ENCODE results near the gene PLEKHD1. TPM values are rescaled to one million over a fixed set of nuclear protein-coding genes. Genes with fewer than 3 reads are reported as not detected.

PLEKHD1 gene
- total RNA-seq, 1 donor from 2014 or later: 0.80 TPM

DNA sequence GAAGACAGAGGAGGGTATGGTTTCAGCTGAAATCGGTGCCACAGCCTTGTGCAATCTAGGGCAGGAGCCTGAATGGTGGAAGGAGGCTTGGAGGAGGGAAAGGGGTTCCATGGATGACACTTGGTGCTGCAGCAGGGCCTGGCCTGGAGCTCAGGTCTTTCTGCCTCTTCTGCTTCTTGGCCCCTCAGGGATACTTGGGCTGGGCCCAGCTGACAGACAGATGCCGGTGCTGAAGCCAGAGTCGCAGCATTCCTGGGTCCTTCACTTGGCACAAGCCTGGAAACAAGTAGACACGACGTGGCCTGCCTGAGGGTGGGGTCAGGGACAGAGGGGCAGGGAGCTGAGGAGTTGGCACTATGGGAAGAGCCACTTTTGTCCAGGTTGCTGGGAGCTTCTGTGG is 4.4 kb upstream of the PLEKHD1 start:
- Mint-ChIP-seq H3K4me1 (ENCODE audit: unreplicated experiment) (peaks cover 4% of the 10 kb centered on the region), H3K36me3 (ENCODE audit: low read depth, unreplicated experiment) (peaks cover 6% of the 10 kb centered on the region), H3K9me3 (ENCODE audit: unreplicated experiment) (no peaks in the 10 kb centered on the region), H3K27me3 (ENCODE audit: unreplicated experiment) (peaks cover 6% of the 10 kb centered on the region), H3K4me3 (ENCODE audit: unreplicated experiment) (no peak overlapping the region), H3K27ac (ENCODE audit: unreplicated experiment) (no peak overlapping the region)
- TF ChIP-seq, protein P1, sequence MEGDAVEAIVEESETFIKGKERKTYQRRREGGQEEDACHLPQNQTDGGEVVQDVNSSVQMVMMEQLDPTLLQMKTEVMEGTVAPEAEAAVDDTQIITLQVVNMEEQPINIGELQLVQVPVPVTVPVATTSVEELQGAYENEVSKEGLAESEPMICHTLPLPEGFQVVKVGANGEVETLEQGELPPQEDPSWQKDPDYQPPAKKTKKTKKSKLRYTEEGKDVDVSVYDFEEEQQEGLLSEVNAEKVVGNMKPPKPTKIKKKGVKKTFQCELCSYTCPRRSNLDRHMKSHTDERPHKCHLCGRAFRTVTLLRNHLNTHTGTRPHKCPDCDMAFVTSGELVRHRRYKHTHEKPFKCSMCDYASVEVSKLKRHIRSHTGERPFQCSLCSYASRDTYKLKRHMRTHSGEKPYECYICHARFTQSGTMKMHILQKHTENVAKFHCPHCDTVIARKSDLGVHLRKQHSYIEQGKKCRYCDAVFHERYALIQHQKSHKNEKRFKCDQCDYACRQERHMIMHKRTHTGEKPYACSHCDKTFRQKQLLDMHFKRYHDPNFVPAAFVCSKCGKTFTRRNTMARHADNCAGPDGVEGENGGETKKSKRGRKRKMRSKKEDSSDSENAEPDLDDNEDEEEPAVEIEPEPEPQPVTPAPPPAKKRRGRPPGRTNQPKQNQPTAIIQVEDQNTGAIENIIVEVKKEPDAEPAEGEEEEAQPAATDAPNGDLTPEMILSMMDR (IDR thresholded peaks at IDR 0.05; ENCODE audit: unreplicated experiment): no peak
- no peak for DNase-seq (ENCODE audit: low spot score)

DNA sequence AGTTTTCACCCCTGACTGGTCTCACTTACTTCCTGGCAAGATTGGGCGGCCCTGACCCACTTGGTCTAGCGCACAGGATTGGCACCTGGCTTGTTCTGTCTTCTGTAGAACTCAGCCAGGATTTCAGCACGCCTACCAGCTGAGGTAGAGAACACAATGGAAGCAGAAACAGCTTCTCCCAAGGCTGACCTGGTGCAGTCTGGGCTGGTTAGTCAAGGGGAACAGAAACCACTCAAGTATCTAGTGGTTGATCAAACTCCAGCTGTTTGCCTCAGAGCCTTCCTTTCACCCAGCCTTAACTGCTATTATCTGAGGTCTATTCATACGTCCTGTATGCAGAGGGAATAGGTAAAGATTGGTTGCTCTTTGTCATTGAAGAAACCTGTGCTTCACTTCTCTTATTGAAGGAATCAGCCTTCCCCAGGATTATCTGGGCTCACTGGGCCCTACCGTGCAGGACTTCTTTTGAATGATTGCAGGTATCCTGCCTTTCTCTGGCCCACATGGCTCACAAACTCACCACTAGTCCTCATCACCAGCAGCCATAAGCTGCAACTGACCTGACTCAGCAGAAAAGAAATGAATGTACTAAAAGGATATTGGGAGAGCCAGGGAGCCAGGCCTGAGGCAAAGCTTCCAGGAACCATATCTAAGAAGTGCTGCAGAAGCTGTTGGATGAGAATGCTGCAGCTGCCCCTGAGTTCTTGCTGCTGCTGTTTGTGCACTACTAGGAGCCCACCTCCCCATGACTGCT is 2.5 kb upstream of the PLEKHD1 start:
- Mint-ChIP-seq H3K4me3 (ENCODE audit: unreplicated experiment) (no peak overlapping the region), H3K9me3 (ENCODE audit: unreplicated experiment) (no peaks in the 10 kb centered on the region), H3K27me3 (ENCODE audit: unreplicated experiment) (peaks cover 10% of the 10 kb centered on the region), H3K36me3 (ENCODE audit: low read depth, unreplicated experiment) (peaks cover 6% of the 10 kb centered on the region), H3K4me1 (ENCODE audit: unreplicated experiment) (peaks cover 5% of the 10 kb centered on the region), H3K27ac (ENCODE audit: unreplicated experiment) (no peak overlapping the region)
- DNase-seq (ENCODE audit: low spot score): no peak
- TF ChIP-seq, protein P1 (IDR thresholded peaks at IDR 0.05; ENCODE audit: unreplicated experiment): no peak

DNA sequence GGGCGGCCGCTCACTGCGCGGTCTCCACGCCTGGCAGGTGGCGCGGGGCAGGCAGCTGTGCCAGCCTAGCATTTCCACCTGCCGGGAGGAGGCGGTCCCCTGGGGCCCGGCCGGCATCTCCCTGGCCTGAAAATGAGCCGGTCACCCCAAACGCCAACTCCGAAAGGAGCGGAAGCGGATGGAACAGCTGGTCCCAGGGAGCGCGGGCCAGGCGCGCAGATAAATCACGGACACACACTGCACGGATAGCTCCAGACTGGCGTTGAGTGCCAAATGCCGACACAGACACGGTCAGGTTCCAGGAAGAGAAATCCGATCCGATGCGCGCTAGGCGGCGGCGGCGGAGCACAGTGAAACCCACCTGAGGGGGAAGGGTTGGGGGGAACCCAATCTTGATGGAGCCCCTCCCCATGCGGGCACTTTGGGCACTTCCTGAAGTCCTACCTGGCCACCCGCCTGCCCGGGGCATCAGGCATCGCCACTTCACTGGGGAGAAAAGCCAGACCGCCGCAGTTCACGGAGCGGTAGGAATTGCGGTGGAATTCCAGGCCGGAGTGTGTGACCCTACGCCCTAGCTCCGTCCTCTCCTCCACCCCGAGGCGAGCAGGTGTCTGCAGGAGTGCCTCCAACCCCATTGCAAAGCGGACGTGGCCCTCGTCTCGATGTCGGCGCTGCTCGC is 624 bp upstream of the PLEKHD1 start:
- TF ChIP-seq, protein P1 (IDR thresholded peaks at IDR 0.05; ENCODE audit: unreplicated experiment): no peak
- Mint-ChIP-seq H3K27me3 (ENCODE audit: unreplicated experiment) (peaks cover 10% of the 10 kb centered on the region), H3K27ac (ENCODE audit: unreplicated experiment) (no peak overlapping the region), H3K36me3 (ENCODE audit: low read depth, unreplicated experiment) (peaks cover 1% of the 10 kb centered on the region), H3K9me3 (ENCODE audit: unreplicated experiment) (no peaks in the 10 kb centered on the region), H3K4me1 (ENCODE audit: unreplicated experiment) (peaks cover 13% of the 10 kb centered on the region), H3K4me3 (ENCODE audit: unreplicated experiment) (peak overlapping the region; percentile 71)
- peak; percentile 19 for DNase-seq (ENCODE audit: low spot score)

DNA sequence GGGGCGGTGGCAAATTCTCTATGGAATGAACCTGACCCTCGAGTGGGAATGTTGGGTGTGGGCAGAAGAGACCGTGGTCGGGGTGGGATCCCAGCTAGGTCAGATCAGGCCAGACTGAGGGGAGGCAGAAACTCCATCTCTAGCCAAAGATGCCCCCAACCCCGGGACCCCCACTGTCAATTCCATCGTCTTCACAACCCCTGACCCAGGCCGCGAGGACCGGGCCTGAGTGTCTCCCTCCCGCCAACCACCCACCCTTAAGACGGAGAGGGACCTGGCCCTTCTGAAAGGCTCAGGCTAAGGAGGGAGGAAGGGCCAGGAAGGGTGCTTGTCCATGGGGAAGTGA is 760 bp downstream of the PLEKHD1 start:
- no peak overlapping the region for H3K4me3 Mint-ChIP-seq (ENCODE audit: unreplicated experiment)
- TF ChIP-seq, protein P1 (IDR thresholded peaks at IDR 0.05; ENCODE audit: unreplicated experiment): no peak

DNA sequence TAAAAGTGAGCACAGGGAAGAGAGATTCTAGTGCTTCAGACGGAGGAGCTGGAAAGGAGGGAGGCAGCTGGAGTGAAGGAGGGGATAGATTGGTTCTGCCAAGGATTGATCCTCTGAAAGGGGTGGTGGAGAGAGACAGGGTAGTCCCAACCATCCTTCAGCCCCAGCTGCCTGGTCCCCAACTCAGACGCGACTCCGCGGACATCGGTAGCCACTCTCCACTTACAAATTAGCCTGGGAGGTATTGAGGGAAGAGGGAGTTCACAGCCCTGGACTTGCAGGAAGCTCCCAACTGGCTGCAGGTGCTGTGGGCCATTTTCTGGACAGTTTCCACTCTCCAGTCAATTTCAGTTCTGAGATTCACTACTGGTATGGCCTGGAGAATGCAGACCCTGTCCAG is 1.2 kb downstream of the PLEKHD1 start:
- H3K4me1 Mint-ChIP-seq (ENCODE audit: unreplicated experiment): peaks cover 13% of the 10 kb centered on the region
- no peaks in the 10 kb centered on the region for H3K9me3 Mint-ChIP-seq (ENCODE audit: unreplicated experiment)
- DNase-seq (ENCODE audit: low spot score): no peak
- peaks cover 8% of the 10 kb centered on the region for H3K27me3 Mint-ChIP-seq (ENCODE audit: unreplicated experiment)
- H3K27ac Mint-ChIP-seq (ENCODE audit: unreplicated experiment): no peak overlapping the region
- TF ChIP-seq, protein P1 (IDR thresholded peaks at IDR 0.05; ENCODE audit: unreplicated experiment): no peak
- H3K4me3 Mint-ChIP-seq (ENCODE audit: unreplicated experiment): no peak overlapping the region
- H3K36me3 Mint-ChIP-seq (ENCODE audit: low read depth, unreplicated experiment): no peaks in the 10 kb centered on the region

More for the DNA sequence above, 760 bp downstream of the PLEKHD1 start:
- H3K4me1 Mint-ChIP-seq (ENCODE audit: unreplicated experiment): peaks cover 13% of the 10 kb centered on the region
- no peak overlapping the region for H3K27ac Mint-ChIP-seq (ENCODE audit: unreplicated experiment)
- no peaks in the 10 kb centered on the region for H3K9me3 Mint-ChIP-seq (ENCODE audit: unreplicated experiment)
- H3K36me3 Mint-ChIP-seq (ENCODE audit: low read depth, unreplicated experiment): no peaks in the 10 kb centered on the region
- DNase-seq (ENCODE audit: low spot score): no peak
- H3K27me3 Mint-ChIP-seq (ENCODE audit: unreplicated experiment): peaks cover 8% of the 10 kb centered on the region

All from endothelial cell (in vitro differentiated cells).